Heart left ventricle (tissue), 16 donors: ENCODE measurements around the gene UQCRH. TPM values are rescaled to one million over a fixed set of nuclear protein-coding genes. Genes with fewer than 3 reads are reported as not detected.
"Not testable (repeated sequence)": the region's sequence is repeated elsewhere in the genome, so short reads cannot be mapped to it uniquely, and the experiment has no call there.

Experiments
- ATAC-seq, 4 donors: fragments of 200-7000 bp; cut with Tn5 transposase; one replicate each; pipeline ENCODE4 v1.9.1; 2020 to 2022; ENCODE audit warnings: moderate library complexity in 4 of 4, mild to moderate bottlenecking in 3 of 4, moderate number of reproducible peaks in 1 of 4
- DNase-seq, 5 donors: peaks; one replicate each; pipeline ENCODE4 v3.0.0-alpha.2; 2020
- H3K27ac ChIP-seq, 12 donors: fragments of 200-600 bp; sonication (generic) in 4 of 12; one replicate each; pipeline versions ENCODE4 v1.5.0 to v1.8.0; 2016 to 2022; ENCODE audit warnings: mild to moderate bottlenecking in 2 of 12
- H3K27me3 ChIP-seq, 9 donors: fragments of 200-600 bp; sonication (generic) in 2 of 9; one replicate each; pipeline versions ENCODE4 v1.5.1 to v1.8.0; 2016 to 2022; ENCODE audit warnings: mild to moderate bottlenecking in 3 of 9
- H3K36me3 ChIP-seq, 9 donors: fragments of 200-600 bp; sonication (generic) in 2 of 9; one replicate each; pipeline versions ENCODE4 v1.5.0 to v1.8.0; 2018 to 2022; ENCODE audit warnings: mild to moderate bottlenecking in 2 of 9
- H3K4me1 ChIP-seq, 12 donors: fragments of 200-600 bp; sonication (generic) in 4 of 12; one replicate each; pipeline versions ENCODE4 v1.5.0 to v1.8.0; 2016 to 2022; ENCODE audit warnings: mild to moderate bottlenecking in 3 of 12
- H3K4me3 ChIP-seq, 12 donors: fragments of 200-600 bp; sonication (generic) in 4 of 12; one replicate each; pipeline versions ENCODE4 v1.5.0 to v1.8.0; 2017 to 2022; ENCODE audit warnings: mild to moderate bottlenecking in 9 of 12, moderate library complexity in 4 of 12
- H3K9me3 ChIP-seq, 12 donors: fragments of 200-600 bp; sonication (generic) in 4 of 12; one replicate each; pipeline versions ENCODE4 v1.5.0 to v1.8.0; 2016 to 2022; ENCODE audit warnings: mild to moderate bottlenecking in 1 of 12
- CTCF ChIP-seq, 12 donors: fragments of 200-600 bp; sonication (generic) in 4 of 12; IDR thresholded peaks; one replicate each; pipeline versions ENCODE4 v1.5.0 to v1.8.0; 2018 to 2022; ENCODE audit warnings: antibody characterized with exemption in 12 of 12, mild to moderate bottlenecking in 5 of 12
- POLR2A ChIP-seq, 2 donors: fragments of 450-650 bp; IDR thresholded peaks; one replicate each; pipeline ENCODE4 v1.6.1; 2017; ENCODE audit warnings: antibody characterized with exemption in 2 of 2, mild to moderate bottlenecking in 2 of 2, moderate library complexity in 2 of 2
- WGBS, 4 donors: extraction: QIAGEN DNeasy Blood & Tissue Kit in 2 of 4; methylation state at CpG; one replicate each; pipeline versions ENCODE4 v1.1.5 to v1.1.7; 2013 to 2018; 5-methylcytosine and 5-hydroxymethylcytosine counted together
- intact Hi-C, 10 donors: fragments of 100-400 bp; cut with DNase I; formaldehyde crosslinking; loops; one replicate each; pipeline versions ENCODE4 v1.11.1 to v1.14.2; 2022
- polyA plus RNA-seq, 2 donors: library from polyadenylated mRNA; stranded (reverse); fragments of 200-250 nt; gene quantifications; one replicate each; pipeline ENCODE4 v1.2.3, GENCODE V29; 2013
- total RNA-seq, 9 donors: library from RNA; depleted of rRNA in 2 of 9; stranded (reverse); fragments of >200 nt in 2 of 9; fragmentation: NEBNext Ultra II Directional in 3 of 9; extraction: Animal tissue kit (Norgen Biotek cat#: 25700) in 3 of 9; gene quantifications; one replicate each; pipeline versions ENCODE4 v1.1.0 to v1.2.4, GENCODE V29; 2016 to 2023
- donor health status: ischemic (EF 13 %, LVEDD 7.1; RV severe dilation, severe dysfunction).
- donor health status: healthy with polysubstance abuse.
- donor health status: DM: no; HTN: yes; CAD: no.
- donor health status: DM: no; HTN: no; CAD: no.
- donor health status: ischemic (EF 25% LVEDD 6.9; RV normal size, moderate dysfunction).
- donor health status: ischemic (EF 25% LVEDD 5.7; RV mildly dilated, moderate dysfunction).
- donor health status: healthy.
- donor health status: DM: yes; HTN: yes; CAD: no.
- donor health status: ischemic (EF 35%, LVEDD 5.7; RV mildly dilated, moderate dysfunction).
- donor health status: nonischemic (EF 11% LVEDD 7.7; RV severe dilation, severe dysfunction).
- donor health status: DM: yes; HTN: yes; CAD: no.
- donor health status: PGD.
- donor health status: ischemic (EF 29% LVEDD 5.4; RV normal size, mild dysfunction).
- donor health status: nonischemic (EF 23%, LVEDD 6.1; RV moderate dilation, normal function).

Gene UQCRH
- total and polyA plus RNA-seq, 11 donors: 622 to 2,380 (median 949) TPM

GRCh38 chr1:46334030-46334384 lies 30.5 kb downstream of the UQCRH start:
- no peak for DNase-seq
- TF ChIP-seq CTCF (IDR thresholded peaks at IDR 0.05) (no peak), POLR2A (IDR thresholded peaks at IDR 0.05) (no peak)

GRCh38 chr1:46335081-46335480 lies 31.6 kb downstream of the UQCRH start:
- no peak overlapping the region for H3K27ac ChIP-seq
- no peak overlapping the region for H3K4me3 ChIP-seq
- peaks cover 0 to 7% (median 4%) of the 10 kb centered on the region in 12 donors for H3K4me1 ChIP-seq
- intact Hi-C loops: no loop called here
- 93 to 98% (median 96%) methylated on average over 3 of the region's 3 CpGs for WGBS, 4 donors
- DNase-seq (no peak), ATAC-seq (no peak)
- H3K36me3 ChIP-seq: no peaks in the 10 kb centered on the region
- H3K9me3 ChIP-seq: no peaks in the 10 kb centered on the region
- TF ChIP-seq CTCF (IDR thresholded peaks at IDR 0.05): no peak
- no peak for TF ChIP-seq POLR2A (IDR thresholded peaks at IDR 0.05)
- no peaks in the 10 kb centered on the region for H3K27me3 ChIP-seq

More at GRCh38 chr1:46334030-46334384, 30.5 kb downstream of the UQCRH start:
- H3K4me1 ChIP-seq: no peaks in the 10 kb centered on the region
- no peak overlapping the region for H3K27ac ChIP-seq
- no peaks in the 10 kb centered on the region for H3K9me3 ChIP-seq
- H3K36me3 ChIP-seq: no peaks in the 10 kb centered on the region
- no peaks in the 10 kb centered on the region for H3K27me3 ChIP-seq
- WGBS, 4 donors: 77 to 87% (median 81%) methylated on average over 2 of the region's 2 CpGs
- intact Hi-C loops: no loop called here
- no peak overlapping the region for H3K4me3 ChIP-seq
- no peak for ATAC-seq

- H3K27me3 ChIP-seq, DNase-seq, ATAC-seq, intact Hi-C loops, H3K9me3 ChIP-seq, H3K27ac ChIP-seq, H3K4me3 ChIP-seq, H3K36me3 ChIP-seq: not testable (repeated sequence)
- peaks cover 0 to 19% (median 10%) of the 10 kb centered on the region in 12 donors for H3K4me1 ChIP-seq
- 91 to 99% (median 96%) methylated on average over 9 to 14 of the region's 14 CpGs for WGBS, 4 donors
Observed at GRCh38 chr1:46337409-46337808, 33.9 kb downstream of the UQCRH start.

- Histone ChIP-seq H3K27me3 (no peaks in the 10 kb centered on the region), H3K36me3 (peaks cover 0 to 23% (median 16%) of the 10 kb centered on the region in 9 donors), H3K27ac (peak within 1 kb of the TSS; percentile 89 to 99 (median 94)), H3K4me3 (peak within 1 kb of the TSS; percentile 51 to 92 (median 70)), H3K4me1 (peaks cover 0 to 31% (median 15%) of the 10 kb centered on the region in 12 donors), H3K9me3 (no peaks in the 10 kb centered on the region)
- TF ChIP-seq CTCF (IDR thresholded peaks at IDR 0.05): peak; percentile 38 to 89 (median 70)
- peak in 1 of 2 donors; percentile 63 for TF ChIP-seq POLR2A (IDR thresholded peaks at IDR 0.05)
- 1% methylated on average over 50 to 53 of the region's 53 CpGs for WGBS, 4 donors
- ATAC-seq (peak; percentile 92 to 95 (median 94)), DNase-seq (peak; percentile 92 to 96 (median 94))
- intact Hi-C loops: loop anchor here in 8 of 10 donors (1.0 to 10.0 kb wide), 6 partner anchors 36 to 306 kb away; partner anchors contain the start of genes LRRC41 (in 7 of the 8), UQCRH (in 7 of the 8) and RAD54L (in 4 of the 8)
Observed at GRCh38 chr1:46340404-46341221, 37.1 kb downstream of the UQCRH start, which contains the start of gene NSUN4. NSUN4 (plus strand) TSS chr1:46340807; CDS start chr1:46340827, 20 bp downstream.
